Measurements from ENCODE around the gene ZNF692. TPM values are rescaled to one million over a fixed set of nuclear protein-coding genes. Genes with fewer than 3 reads are reported as not detected.

ZNF692 gene
- polyA plus RNA-seq, 1 donor (not counting 4 experiments of a cell fraction or from before 2014, with no cell fraction given): 27.0 TPM

GRCh38 chr1:248802454-248802853 lies 56.4 kb downstream of the ZNF692 start:
- no peaks in the 10 kb centered on the region for H3K27me3 ChIP-seq (ENCODE audit: control insufficient read depth, extremely low read depth, insufficient read depth, low read length)
- H3K9me1 ChIP-seq (ENCODE audit: control insufficient read depth, extremely low read depth, insufficient read depth, low read length): no peaks in the 10 kb centered on the region
- H3K79me2 ChIP-seq (ENCODE audit: control insufficient read depth, insufficient read depth, low read length): no peaks in the 10 kb centered on the region
- FAIRE-seq: no peak
- no peak for TF ChIP-seq CTCF (optimal IDR thresholded peaks at IDR 0.05 in 1 of 3, IDR thresholded peaks at IDR 0.05 in 1 of 3, conservative IDR thresholded peaks at IDR 0.05 in 1 of 3; ENCODE audit: extremely low read depth in 1 of 3, insufficient read depth in 2 of 3, low read length in 3 of 3)
- H3K27ac ChIP-seq (ENCODE audit: control insufficient read depth, insufficient read depth, low read length): no peak overlapping the region
- no peaks in the 10 kb centered on the region for H4K20me1 ChIP-seq (ENCODE audit: control insufficient read depth, extremely low read depth, insufficient read depth, low read length)
- H3K9ac ChIP-seq (ENCODE audit: control insufficient read depth, extremely low read depth, insufficient read depth, low read length): no peak overlapping the region
- H2AFZ ChIP-seq (ENCODE audit: control insufficient read depth, low read length): no peak overlapping the region
- dilution Hi-C loops (cut with MboI; ENCODE audit: extremely low pct_ligation_motif_present, low sequenced_read_pairs): no loop called here
- H3K4me3 ChIP-seq (ENCODE audit: control insufficient read depth in 2 of 3, extremely low read depth in 1 of 3, insufficient read depth in 2 of 3, low read depth in 1 of 3, low read length in 3 of 3): no peak overlapping the region
- H3K4me2 ChIP-seq (ENCODE audit: control insufficient read depth, extremely low read depth, insufficient read depth, low read depth, low read length): no peak overlapping the region
- no peak for DNase-seq (ENCODE audit: low read depth, low spot score)
- no peaks in the 10 kb centered on the region for H3K36me3 ChIP-seq (ENCODE audit: control insufficient read depth in 2 of 2, extremely low read depth in 1 of 2, insufficient read depth in 2 of 2, low read length in 2 of 2)
- no peaks in the 10 kb centered on the region for H3K4me1 ChIP-seq (ENCODE audit: control insufficient read depth, extremely low read depth, insufficient read depth, low read length)
- no peaks in the 10 kb centered on the region for H3K9me3 ChIP-seq (ENCODE audit: control insufficient read depth, low read depth, low read length)

GRCh38 chr1:248800459-248800858 lies 58.4 kb downstream of the ZNF692 start:
- no peaks in the 10 kb centered on the region for H3K27me3 ChIP-seq (ENCODE audit: control insufficient read depth, extremely low read depth, insufficient read depth, low read length)
- H3K27ac ChIP-seq (ENCODE audit: control insufficient read depth, insufficient read depth, low read length): no peak overlapping the region
- dilution Hi-C loops (cut with MboI; ENCODE audit: extremely low pct_ligation_motif_present, low sequenced_read_pairs): no loop called here
- no peaks in the 10 kb centered on the region for H3K79me2 ChIP-seq (ENCODE audit: control insufficient read depth, insufficient read depth, low read length)
- no peaks in the 10 kb centered on the region for H4K20me1 ChIP-seq (ENCODE audit: control insufficient read depth, extremely low read depth, insufficient read depth, low read length)
- no peak overlapping the region for H2AFZ ChIP-seq (ENCODE audit: control insufficient read depth, low read length)
- no peaks in the 10 kb centered on the region for H3K9me3 ChIP-seq (ENCODE audit: control insufficient read depth, low read depth, low read length)
- DNase-seq (ENCODE audit: low read depth, low spot score) (no peak), FAIRE-seq (no peak)
- no peaks in the 10 kb centered on the region for H3K9me1 ChIP-seq (ENCODE audit: control insufficient read depth, extremely low read depth, insufficient read depth, low read length)
- no peaks in the 10 kb centered on the region for H3K36me3 ChIP-seq (ENCODE audit: control insufficient read depth in 2 of 2, extremely low read depth in 1 of 2, insufficient read depth in 2 of 2, low read length in 2 of 2)
- H3K4me1 ChIP-seq (ENCODE audit: control insufficient read depth, extremely low read depth, insufficient read depth, low read length): no peaks in the 10 kb centered on the region
- H3K9ac ChIP-seq (ENCODE audit: control insufficient read depth, extremely low read depth, insufficient read depth, low read length): no peak overlapping the region
- no peak overlapping the region for H3K4me3 ChIP-seq (ENCODE audit: control insufficient read depth in 2 of 3, extremely low read depth in 1 of 3, insufficient read depth in 2 of 3, low read depth in 1 of 3, low read length in 3 of 3)
- no peak for TF ChIP-seq CTCF (optimal IDR thresholded peaks at IDR 0.05 in 1 of 3, IDR thresholded peaks at IDR 0.05 in 1 of 3, conservative IDR thresholded peaks at IDR 0.05 in 1 of 3; ENCODE audit: extremely low read depth in 1 of 3, insufficient read depth in 2 of 3, low read length in 3 of 3)
- TF ChIP-seq EZH2 (IDR thresholded peaks at IDR 0.05; ENCODE audit: low read length): no peak
- no peak overlapping the region for H3K4me2 ChIP-seq (ENCODE audit: control insufficient read depth, extremely low read depth, insufficient read depth, low read depth, low read length)

Small RNA genes within 50 kb of the gene (small RNA-seq; reads per million reads assigned to genes)
- 0 reads per million in 3 experiments for gene MIR3124 (ENCODE audit: insufficient read length in 3 of 3, low read depth in 3 of 3, low replicate concordance in 1 of 3)

Other genes with a start within 250 kb of the ZNF692 start
- gene OR2T11, start 224.0 kb downstream of the ZNF692 start, polyA plus RNA-seq: not detected in 3 replicates
- gene OR2T35, start 213.8 kb downstream of the ZNF692 start, polyA plus RNA-seq: not detected in 3 replicates
- not detected in 3 replicates for gene OR2T27, start 203.6 kb downstream of the ZNF692 start, polyA plus RNA-seq
- gene OR14I1, start 156.3 kb downstream of the ZNF692 start, polyA plus RNA-seq: not detected in 3 replicates
- not detected in 3 replicates for gene LYPD8, start 103.3 kb downstream of the ZNF692 start, polyA plus RNA-seq
- gene SH3BP5L, start 33.2 kb downstream of the ZNF692 start, polyA plus RNA-seq: 13.2 to 21.2 TPM (median 17.3 TPM) in 3 replicates
- 12.6 to 16.9 TPM (median 15.4 TPM) in 3 replicates for gene ZNF672, start 20.9 kb downstream of the ZNF692 start, polyA plus RNA-seq
- 5.1 to 6.1 TPM (median 5.3 TPM) in 3 replicates for gene PGBD2, start 47.1 kb upstream of the ZNF692 start, polyA plus RNA-seq

Data from keratinocyte (primary cell).